ENCODE results near the gene SLC2A1. TPM values are rescaled to one million over a fixed set of nuclear protein-coding genes. Genes with fewer than 3 reads are reported as not detected.

SLC2A1 gene
- total RNA-seq = 14.0 and 19.9 TPM in 2 replicates

GRCh38 chr1:42958488-42959319 is at the start of gene SLC2A1:
SLC2A1 (minus strand) TSS chr1:42958868; CDS start chr1:42958651, 217 bp downstream.

Other genes with a start within 250 kb of the SLC2A1 start
- under 0.01 TPM in 1 of 2 replicates, not detected in the other for gene CLDN19, start 218.6 kb downstream of the SLC2A1 start, total RNA-seq
- gene P3H1, start 191.8 kb downstream of the SLC2A1 start, total RNA-seq = 66.6 and 74.6 TPM in 2 replicates
- gene C1orf50, start 191.6 kb downstream of the SLC2A1 start, total RNA-seq = 3.1 and 4.1 TPM in 2 replicates
- gene TMEM269, start 173.9 kb downstream of the SLC2A1 start, total RNA-seq = under 0.01 TPM in 1 of 2 replicates, not detected in the other
- gene ERMAP, start 141.7 kb downstream of the SLC2A1 start, total RNA-seq = 12.9 and 21.3 TPM in 2 replicates
- gene SVBP, start 141.5 kb downstream of the SLC2A1 start, total RNA-seq = 10.0 and 22.1 TPM in 2 replicates
- gene ZNF691, start 112.3 kb downstream of the SLC2A1 start, total RNA-seq = 8.2 and 10.6 TPM in 2 replicates
- 32.6 and 39.9 TPM in 2 replicates for gene EBNA1BP2, start 213.4 kb upstream of the SLC2A1 start, total RNA-seq
- gene CFAP57, start 213.5 kb upstream of the SLC2A1 start, total RNA-seq = 0.16 and 0.26 TPM in 2 replicates

Measured in bronchial smooth muscle cell (primary cell).